ENCODE results near the gene EMILIN1. TPM values are rescaled to one million over a fixed set of nuclear protein-coding genes. Genes with fewer than 3 reads are reported as not detected.
A peak's percentile ranks its signal among the peaks of the same experiment; 100 is the strongest.

Gene EMILIN1
- polyA plus RNA-seq, 1 of the 3 experiments (the other 2 are of a cell fraction), result 286 TPM

- Histone ChIP-seq H3K9me2 (no peaks in the 10 kb centered on the region), H3K4me3 (ENCODE audit: low read depth in 2 of 2, low read length in 1 of 2) (no peak overlapping the region), H3K4me1 (ENCODE audit: control insufficient read depth in 1 of 2, insufficient read depth in 2 of 2, low read depth in 1 of 2, low read length in 1 of 2) (peaks cover 7 to 14% of the 10 kb centered on the region in 2 experiments; a peak in 3 of 4 replicates), H3K79me2 (ENCODE audit: insufficient read depth) (peaks cover 21% of the 10 kb centered on the region), H3K27me3 (ENCODE audit: insufficient read depth) (0 out of 2 replicates have a peak, but pooled peaks cover 13% of the 10 kb centered on the region), H3K9me3 (no peaks in the 10 kb centered on the region), H2AFZ (ENCODE audit: low read depth) (0 out of 2 replicates have a peak overlapping the region, but pooled peaks have one; percentile 27), H3K9ac (no peak overlapping the region), H3K4me2 (no peak overlapping the region), H4K20me1 (ENCODE audit: insufficient read depth) (peaks cover 9% of the 10 kb centered on the region; the same call in 1 of the 2 replicates), H3K36me3 (replicated peaks in 1 of 2; ENCODE audit: control insufficient read depth in 1 of 2, insufficient read depth in 2 of 2, low read length in 1 of 2) (peaks cover 9 to 22% of the 10 kb centered on the region in 2 experiments), H3K27ac (ENCODE audit: low read depth in 2 of 2, low read length in 1 of 2) (no peak overlapping the region), H3F3A (replicated peaks; ENCODE audit: insufficient read depth) (no peaks in the 10 kb centered on the region)
- ChIA-PET CTCF (interaction anchor here (4.8 to 6.3 kb wide), 2 partner anchors 36 to 56 kb away, joined by 29 to 43 read pairs; no protein-coding TSS in a partner anchor), POLR2A (interaction anchor here (2.6 kb wide), 1 partner anchor 12 kb away, joined by 18 read pairs; the partner anchor contains the start of gene ABHD1)
- 95% methylated on average over 11 of the region's 12 CpGs for whole genome bisulfite sequencing (ENCODE audit: low lambda C conversion rate)
- no peak for DNase-seq
- no peak for TF ChIP-seq GABPA (IDR thresholded peaks at IDR 0.05; ENCODE audit: low read depth)
Measured at GRCh38 chr2:27135478-27135955, 57.1 kb downstream of the EMILIN1 start.

Other genes starting within 250 kb of the EMILIN1 start
- 0.79 and 1.8 TPM in 2 replicates for gene DPYSL5, start 230.5 kb upstream of the EMILIN1 start, polyA plus RNA-seq (2012; rRNA removed)
- 20.2 and 24.4 TPM in 2 replicates for gene MAPRE3, start 108.0 kb upstream of the EMILIN1 start, polyA plus RNA-seq (2012; rRNA removed)
- gene TMEM214, start 45.6 kb upstream of the EMILIN1 start, polyA plus RNA-seq (2012; rRNA removed), result 69.4 and 80.2 TPM in 2 replicates
- gene AGBL5, start 26.9 kb upstream of the EMILIN1 start, polyA plus RNA-seq (2012; rRNA removed), result 45.5 and 47.8 TPM in 2 replicates
- 876 and 1,851 TPM in 2 replicates for gene OST4, start 7.0 kb upstream of the EMILIN1 start, polyA plus RNA-seq (2012; rRNA removed)
- gene KHK, start 8.2 kb downstream of the EMILIN1 start, polyA plus RNA-seq (2012; rRNA removed), result 6.5 and 10.3 TPM in 2 replicates
- gene CGREF1, start 40.5 kb downstream of the EMILIN1 start, polyA plus RNA-seq (2012; rRNA removed), result 17.1 and 18.3 TPM in 2 replicates
- gene ABHD1, start 45.2 kb downstream of the EMILIN1 start, polyA plus RNA-seq (2012; rRNA removed), result 3.3 and 4.1 TPM in 2 replicates
- 47.9 and 51.3 TPM in 2 replicates for gene PREB, start 56.0 kb downstream of the EMILIN1 start, polyA plus RNA-seq (2012; rRNA removed)
- not detected in 2 replicates for gene PRR30, start 60.8 kb downstream of the EMILIN1 start, polyA plus RNA-seq (2012; rRNA removed)
- gene TCF23, start 70.4 kb downstream of the EMILIN1 start, polyA plus RNA-seq (2012; rRNA removed), result not detected in 2 replicates
- 289 and 366 TPM in 2 replicates for gene ATRAID, start 133.4 kb downstream of the EMILIN1 start, polyA plus RNA-seq (2012; rRNA removed)
- 75.7 and 85.0 TPM in 2 replicates for gene SLC5A6, start 133.7 kb downstream of the EMILIN1 start, polyA plus RNA-seq (2012; rRNA removed)
- gene CAD, start 138.8 kb downstream of the EMILIN1 start, polyA plus RNA-seq (2012; rRNA removed), result 29.3 and 47.6 TPM in 2 replicates
- gene SLC30A3, start 184.4 kb downstream of the EMILIN1 start, polyA plus RNA-seq (2012; rRNA removed), result 0.68 and 1.1 TPM in 2 replicates
- 0.18 TPM in 1 of 2 replicates, not detected in the other for gene DNAJC5G, start 196.8 kb downstream of the EMILIN1 start, polyA plus RNA-seq (2012; rRNA removed)
- gene TRIM54, start 203.8 kb downstream of the EMILIN1 start, polyA plus RNA-seq (2012; rRNA removed), result 0.28 and 0.36 TPM in 2 replicates
- gene UCN, start 229.8 kb downstream of the EMILIN1 start, polyA plus RNA-seq (2012; rRNA removed), result 2.8 and 2.9 TPM in 2 replicates
- gene MPV17, start 244.5 kb downstream of the EMILIN1 start, polyA plus RNA-seq (2012; rRNA removed), result 255 and 265 TPM in 2 replicates

All from SK-N-SH (cell line).